OCI-LY7 (cell line): ENCODE measurements around the gene NDEL1. TPM values are rescaled to one million over a fixed set of nuclear protein-coding genes. Genes with fewer than 3 reads are reported as not detected.

Source experiments
- BruUV-seq: library from RNA; stranded (reverse); fragments of 400-500 nt; replicated peaks from 2 replicates; lab custom pipeline; 2021; lab: Mats Ljungman, UMichigan
- CTCF ChIA-PET: fragments of 300-600 bp; sonication (Branson Sonifier 250); formaldehyde crosslinking; loops from one replicate; lab custom pipeline; 2022; ENCODE audit warnings: antibody characterized with exemption; ENCODE audit not compliant: unreplicated experiment; lab: Charles Lee
- POLR2A ChIA-PET: fragments of 300-600 bp; sonication (Branson Sonifier 250); formaldehyde crosslinking; loops from one replicate; lab custom pipeline; 2022; ENCODE audit warnings: antibody characterized with exemption; lab: Charles Lee
- DNase-seq: peaks from one replicate; pipeline ENCODE4 v3.0.0-alpha.2; 2015; ENCODE audit warnings: low spot score
- H2AFZ ChIP-seq: fragments of 200-600 bp; sonication (generic), shearing (Covaris generic); 2 replicates; pipeline ENCODE4 v1.6.1; 2014; ENCODE audit warnings: mild to moderate bottlenecking, antibody characterized with exemption, low read length, moderate library complexity
- H3K27ac ChIP-seq: fragments of 200-600 bp; sonication (generic); 2 replicates; pipeline ENCODE4 v1.5.1; 2014; ENCODE audit warnings: mixed run types, low read depth, mild to moderate bottlenecking, moderate library complexity, low read length, inconsistent platforms; ENCODE audit not compliant: poor library complexity, severe bottlenecking
- H3K36me3 ChIP-seq: fragments of 200-600 bp; sonication (generic); 2 replicates; pipeline ENCODE4 v1.6.1; 2014; ENCODE audit warnings: mild to moderate bottlenecking, antibody characterized with exemption, low read length, moderate library complexity, mixed read lengths; ENCODE audit not compliant: insufficient read depth
- H3K4me1 ChIP-seq: fragments of 200-600 bp; sonication (generic); 2 replicates; pipeline ENCODE4 v1.5.1; 2014; ENCODE audit warnings: mild to moderate bottlenecking, low read length; ENCODE audit not compliant: insufficient read depth, poor library complexity, severe bottlenecking
- H3K4me2 ChIP-seq: fragments of 200-600 bp; sonication (generic); 2 replicates; pipeline ENCODE4 v1.6.1; 2014; ENCODE audit warnings: mild to moderate bottlenecking, low read length
- H3K4me3 ChIP-seq: fragments of 200-600 bp; sonication (generic); 2 replicates; pipeline ENCODE4 v1.5.1; 2014; ENCODE audit warnings: mild to moderate bottlenecking, low read depth, low read length; ENCODE audit not compliant: poor library complexity, severe bottlenecking
- H3K79me2 ChIP-seq: fragments of 200-600 bp; sonication (generic); 2 replicates; pipeline ENCODE4 v1.6.1; 2016; ENCODE audit warnings: low read depth, mild to moderate bottlenecking, low read length, moderate library complexity, mixed read lengths; ENCODE audit not compliant: insufficient read depth
- H3K9me2 ChIP-seq: fragments of 200-600 bp; sonication (generic); 2 replicates; pipeline ENCODE4 v1.6.1; 2016; ENCODE audit warnings: mild to moderate bottlenecking, low read length, mixed read lengths; ENCODE audit not compliant: insufficient read depth
- H3K9me3 ChIP-seq: fragments of 200-600 bp; sonication (generic); 2 replicates; pipeline ENCODE4 v1.6.1; 2014; ENCODE audit warnings: mild to moderate bottlenecking, mixed run types, low read length, mixed read lengths
- H4K20me1 ChIP-seq: fragments of 200-600 bp; sonication (generic); 2 replicates; pipeline ENCODE4 v1.6.1; 2014; ENCODE audit warnings: mild to moderate bottlenecking, antibody characterized with exemption, low read length, moderate library complexity, mixed read lengths; ENCODE audit not compliant: insufficient read depth
- EZH2phosphoT487 ChIP-seq: fragments of 200-600 bp; sonication (generic); IDR thresholded peaks from 2 replicates; pipeline ENCODE4 v1.6.1; 2018; ENCODE audit warnings: low read depth, borderline replicate concordance, mild to moderate bottlenecking, mixed run types, antibody characterized with exemption, low read length, moderate library complexity, mixed read lengths
- intact Hi-C: fragments of 100-400 bp; cut with micrococcal nuclease; formaldehyde crosslinking; loops from one replicate; pipeline ENCODE4 v1.10.0; 2022; ENCODE audit not compliant: unreplicated experiment
- total RNA-seq, 2 experiments: library from RNA; depleted of rRNA in 1 of 2; stranded (reverse); fragments of >200 nt in 1 of 2; shearing (Covaris generic) in 1 of 2; gene quantifications; 2 replicates each; pipeline ENCODE4 v1.2.3, GENCODE V29; 2014 to 2022
- TF ChIP-seq, protein P1 (sequence below): fragments of 200-600 bp; sonication (generic); conservative IDR thresholded peaks from 2 replicates; pipeline ENCODE4 v1.5.1; 2014; ENCODE audit warnings: mild to moderate bottlenecking, antibody characterized with exemption, low read length, moderate library complexity, mixed read lengths

NDEL1 gene
- total RNA-seq, 2 experiments from 2014 or later = 37.9 to 65.7 TPM

DNA sequence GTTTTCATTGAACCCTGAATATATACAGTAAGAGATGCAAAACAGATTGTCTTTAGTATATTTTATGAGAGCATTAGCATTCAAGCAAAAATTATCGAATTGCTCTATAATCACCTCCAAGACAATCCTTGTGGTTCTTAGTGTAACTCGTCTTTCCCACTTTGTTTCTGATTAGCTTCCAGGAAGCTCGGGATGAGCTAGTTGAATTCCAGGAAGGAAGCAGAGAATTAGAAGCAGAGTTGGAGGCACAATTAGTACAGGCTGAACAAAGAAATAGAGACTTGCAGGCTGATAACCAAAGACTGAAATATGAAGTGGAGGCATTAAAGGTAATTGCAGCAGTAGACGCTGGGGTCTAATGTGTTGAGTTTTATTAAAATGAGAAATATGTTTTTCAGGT, 9.9 kb downstream of the NDEL1 start:
- H3K9me3 ChIP-seq = no peaks in the 10 kb centered on the region
- ChIA-PET CTCF (no interaction called here), POLR2A (interaction anchor here (1.2 kb wide), 1 partner anchor 8 kb away, joined by 3 read pairs; no protein-coding TSS in a partner anchor)
- H3K4me3 ChIP-seq = no peak overlapping the region
- intact Hi-C loops = no loop called here
- no TSS peak for BruUV-seq
- no peak for TF ChIP-seq EZH2phosphoT487
- H3K4me1 ChIP-seq = peaks cover 5% of the 10 kb centered on the region
- no peak for DNase-seq
- H3K27ac ChIP-seq = no peak overlapping the region
- H3K36me3 ChIP-seq = peaks cover 62% of the 10 kb centered on the region
- H3K9me2 ChIP-seq = no peaks in the 10 kb centered on the region
- no peaks in the 10 kb centered on the region for H4K20me1 ChIP-seq
- H3K4me2 ChIP-seq = no peak overlapping the region
- no peak overlapping the region for H2AFZ ChIP-seq
- H3K79me2 ChIP-seq = peaks cover 27% of the 10 kb centered on the region; the same call in 1 of the 2 replicates

DNA sequence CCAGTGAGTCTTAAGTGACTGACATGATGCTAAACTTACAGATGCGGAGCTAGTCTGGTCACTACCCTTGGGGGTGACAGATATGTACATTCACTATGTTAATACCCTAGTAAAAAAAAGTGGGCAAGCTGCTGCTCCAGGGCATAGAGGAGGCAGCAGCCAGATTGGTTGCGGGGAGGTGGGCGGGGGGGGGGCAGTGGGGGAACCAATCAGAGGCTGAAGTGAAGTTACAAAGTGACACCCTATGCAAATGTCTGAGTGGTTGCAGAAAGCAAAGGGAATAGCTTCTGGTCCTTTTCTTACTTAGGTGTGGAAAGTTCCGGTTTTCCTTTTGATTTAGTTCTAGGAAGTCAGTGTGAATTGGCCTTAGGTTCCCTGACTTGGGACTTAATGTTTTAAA, 12.1 kb downstream of the NDEL1 start:
- Histone ChIP-seq H3K4me1 (no peaks in the 10 kb centered on the region), H3K4me2 (no peak overlapping the region), H3K79me2 (peaks cover 7% of the 10 kb centered on the region; the same call in 1 of the 2 replicates), H3K9me3 (no peaks in the 10 kb centered on the region), H3K4me3 (no peak overlapping the region), H3K9me2 (no peaks in the 10 kb centered on the region), H3K27ac (no peak overlapping the region), H3K36me3 (peaks cover 83% of the 10 kb centered on the region), H2AFZ (no peak overlapping the region), H4K20me1 (no peaks in the 10 kb centered on the region)
- intact Hi-C loops = no loop called here
- no peak for DNase-seq
- CTCF ChIA-PET = no interaction called here
- TF ChIP-seq EZH2phosphoT487 = no peak
- TF ChIP-seq, protein P1, sequence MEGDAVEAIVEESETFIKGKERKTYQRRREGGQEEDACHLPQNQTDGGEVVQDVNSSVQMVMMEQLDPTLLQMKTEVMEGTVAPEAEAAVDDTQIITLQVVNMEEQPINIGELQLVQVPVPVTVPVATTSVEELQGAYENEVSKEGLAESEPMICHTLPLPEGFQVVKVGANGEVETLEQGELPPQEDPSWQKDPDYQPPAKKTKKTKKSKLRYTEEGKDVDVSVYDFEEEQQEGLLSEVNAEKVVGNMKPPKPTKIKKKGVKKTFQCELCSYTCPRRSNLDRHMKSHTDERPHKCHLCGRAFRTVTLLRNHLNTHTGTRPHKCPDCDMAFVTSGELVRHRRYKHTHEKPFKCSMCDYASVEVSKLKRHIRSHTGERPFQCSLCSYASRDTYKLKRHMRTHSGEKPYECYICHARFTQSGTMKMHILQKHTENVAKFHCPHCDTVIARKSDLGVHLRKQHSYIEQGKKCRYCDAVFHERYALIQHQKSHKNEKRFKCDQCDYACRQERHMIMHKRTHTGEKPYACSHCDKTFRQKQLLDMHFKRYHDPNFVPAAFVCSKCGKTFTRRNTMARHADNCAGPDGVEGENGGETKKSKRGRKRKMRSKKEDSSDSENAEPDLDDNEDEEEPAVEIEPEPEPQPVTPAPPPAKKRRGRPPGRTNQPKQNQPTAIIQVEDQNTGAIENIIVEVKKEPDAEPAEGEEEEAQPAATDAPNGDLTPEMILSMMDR = no peak
- POLR2A ChIA-PET = no interaction called here
- no TSS peak for BruUV-seq

DNA sequence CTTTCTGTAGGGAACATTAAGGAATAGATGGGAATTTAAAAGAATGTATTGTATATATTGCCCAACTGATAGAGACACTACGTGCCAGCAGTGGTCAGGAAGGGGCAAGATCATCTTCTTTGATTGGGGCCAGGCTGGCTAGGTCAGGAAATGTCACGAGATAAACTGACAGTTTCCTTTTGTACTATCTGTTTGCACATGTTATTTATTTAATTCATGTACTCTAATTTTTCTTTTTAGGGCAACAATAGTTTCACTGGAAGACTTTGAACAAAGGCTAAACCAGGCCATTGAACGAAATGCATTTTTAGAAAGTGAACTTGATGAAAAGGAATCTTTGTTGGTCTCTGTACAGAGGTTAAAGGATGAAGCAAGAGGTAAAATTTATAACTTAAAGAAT, 12.6 kb downstream of the NDEL1 start:
- ChIA-PET POLR2A (no interaction called here), CTCF (no interaction called here)
- intact Hi-C loops = no loop called here

More for the DNA sequence above, 12.6 kb downstream of the NDEL1 start:
- no TSS peak for BruUV-seq
- H3K4me2 ChIP-seq = no peak overlapping the region
- H3K4me1 ChIP-seq = no peaks in the 10 kb centered on the region
- H3K9me2 ChIP-seq = no peaks in the 10 kb centered on the region
- H3K4me3 ChIP-seq = no peak overlapping the region
- H3K9me3 ChIP-seq = no peaks in the 10 kb centered on the region
- DNase-seq = no peak
- H3K36me3 ChIP-seq = peaks cover 88% of the 10 kb centered on the region
- H4K20me1 ChIP-seq = no peaks in the 10 kb centered on the region
- no peak for TF ChIP-seq EZH2phosphoT487
- TF ChIP-seq, protein P1 = no peak
- peaks cover 2% of the 10 kb centered on the region; the same call in 1 of the 2 replicates for H3K79me2 ChIP-seq
- no peak overlapping the region for H2AFZ ChIP-seq
- no peak overlapping the region for H3K27ac ChIP-seq
